Hepatocyte (in vitro differentiated cells): ENCODE data around the gene BCL11A. TPM values are rescaled to one million over a fixed set of nuclear protein-coding genes. Genes with fewer than 3 reads are reported as not detected.
A peak's percentile ranks its signal among the peaks of the same experiment; 100 is the strongest.

ENCODE experiments used
- DNase-seq: peaks from one replicate; pipeline ENCODE4 v3.0.0-alpha.2; 2016; ENCODE audit warnings: low spot score
- H2AFZ ChIP-seq: fragments of 200-600 bp; sonication (generic); 2 replicates; pipeline ENCODE4 v1.6.0; 2016; ENCODE audit warnings: antibody characterized with exemption, mild to moderate bottlenecking
- H3K27ac ChIP-seq: fragments of 200-600 bp; sonication (generic); 2 replicates; pipeline ENCODE4 v1.5.1; 2016; ENCODE audit warnings: mild to moderate bottlenecking
- H3K27me3 ChIP-seq: fragments of 200-600 bp; sonication (generic); 2 replicates; pipeline ENCODE4 v1.6.1; 2016
- H3K36me3 ChIP-seq: fragments of 200-600 bp; sonication (generic); replicated peaks from 2 replicates; pipeline ENCODE4 v1.5.1; 2016; ENCODE audit warnings: low read depth; ENCODE audit not compliant: insufficient read depth
- H3K4me1 ChIP-seq: fragments of 200-600 bp; sonication (generic); 2 replicates; pipeline ENCODE4 v1.5.1; 2016; ENCODE audit warnings: mild to moderate bottlenecking, moderate library complexity; ENCODE audit not compliant: insufficient read depth
- H3K4me2 ChIP-seq: fragments of 200-600 bp; sonication (generic); 2 replicates; pipeline ENCODE4 v1.6.0; 2016
- H3K4me3 ChIP-seq: fragments of 200-600 bp; sonication (generic); 2 replicates; pipeline ENCODE4 v1.5.1; 2016; ENCODE audit warnings: mild to moderate bottlenecking
- H3K79me2 ChIP-seq: fragments of 200-600 bp; sonication (generic); 2 replicates; pipeline ENCODE4 v1.6.0; 2017; ENCODE audit warnings: mild to moderate bottlenecking
- H3K9me2 ChIP-seq: fragments of 200-600 bp; sonication (generic); replicated peaks from 2 replicates; pipeline ENCODE4 v1.6.0; 2017; ENCODE audit warnings: mild to moderate bottlenecking; ENCODE audit not compliant: insufficient read depth
- H3K9me3 ChIP-seq: fragments of 200-600 bp; sonication (generic); 2 replicates; pipeline ENCODE4 v1.5.1; 2016; ENCODE audit warnings: low read depth, mild to moderate bottlenecking
- H4K20me1 ChIP-seq: fragments of 200-600 bp; sonication (generic); 2 replicates; pipeline ENCODE4 v1.6.0; 2016; ENCODE audit warnings: mild to moderate bottlenecking; ENCODE audit not compliant: insufficient read depth, poor library complexity, severe bottlenecking
- EZH2 ChIP-seq: fragments of 200-600 bp; sonication (generic); IDR thresholded peaks from 2 replicates; pipeline ENCODE4 v1.6.1; 2016; ENCODE audit warnings: antibody characterized with exemption, mild to moderate bottlenecking, borderline replicate concordance
- EZH2phosphoT487 ChIP-seq: fragments of 200-600 bp; sonication (generic); IDR thresholded peaks from one replicate; pipeline ENCODE4 v1.6.1; 2018; ENCODE audit warnings: antibody characterized with exemption, mild to moderate bottlenecking, low read depth, moderate library complexity; ENCODE audit not compliant: unreplicated experiment, severe bottlenecking
- WGBS: methylation state at CpG from one replicate; pipeline ENCODE4 v1.1.6; 2016; ENCODE audit warnings: low lambda C conversion rate; ENCODE audit errors: missing lambda C conversion rate; 5-methylcytosine and 5-hydroxymethylcytosine counted together
- polyA plus RNA-seq: library from polyadenylated mRNA; unstranded; fragments of >200 nt; fragmentation: Nextera tagmentation; extraction: Ambion mirVana; gene quantifications from 2 replicates; pipeline ENCODE4 v1.2.1, GENCODE V29; 2016
- total RNA-seq: library from RNA; depleted of rRNA; stranded (reverse); fragments of >200 nt; gene quantifications from 2 replicates; pipeline ENCODE4 v1.2.3, GENCODE V29; 2014
- TF ChIP-seq, protein P1 (sequence below): fragments of 200-600 bp; sonication (generic); IDR thresholded peaks from 2 replicates; pipeline ENCODE4 v1.5.1; 2016; ENCODE audit warnings: antibody characterized with exemption, mild to moderate bottlenecking; ENCODE audit not compliant: poor library complexity

BCL11A gene
- total and polyA plus RNA-seq, 2 experiments from 2014 or later = 14.4 to 22.6 TPM

DNA sequence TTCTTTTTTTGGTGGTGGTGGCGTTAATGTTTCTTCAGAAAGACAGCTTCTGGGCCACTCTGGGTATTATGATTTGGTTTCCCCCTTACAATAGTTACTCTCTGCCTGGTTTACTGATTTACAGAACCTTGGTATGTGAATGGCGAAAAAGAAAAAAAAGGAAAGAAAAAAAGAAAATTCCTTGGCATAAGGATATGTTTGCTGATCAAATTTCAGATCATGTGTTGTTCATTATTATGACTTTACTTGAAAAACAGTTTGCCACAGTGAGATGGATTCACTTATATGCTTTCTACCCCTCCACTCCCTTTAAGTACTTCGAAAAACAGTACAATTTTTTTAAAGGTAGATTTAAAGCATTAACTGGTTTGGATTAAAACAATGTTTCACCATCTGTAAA lies 21.0 kb downstream of the BCL11A start:
- H4K20me1 ChIP-seq = no peaks in the 10 kb centered on the region
- 32% methylated on average over 3 of the region's 3 CpGs for WGBS
- H3K79me2 ChIP-seq = peaks cover 79% of the 10 kb centered on the region
- peaks cover 80% of the 10 kb centered on the region for H3K4me1 ChIP-seq
- H3K4me3 ChIP-seq = no peak overlapping the region
- TF ChIP-seq, protein P1, sequence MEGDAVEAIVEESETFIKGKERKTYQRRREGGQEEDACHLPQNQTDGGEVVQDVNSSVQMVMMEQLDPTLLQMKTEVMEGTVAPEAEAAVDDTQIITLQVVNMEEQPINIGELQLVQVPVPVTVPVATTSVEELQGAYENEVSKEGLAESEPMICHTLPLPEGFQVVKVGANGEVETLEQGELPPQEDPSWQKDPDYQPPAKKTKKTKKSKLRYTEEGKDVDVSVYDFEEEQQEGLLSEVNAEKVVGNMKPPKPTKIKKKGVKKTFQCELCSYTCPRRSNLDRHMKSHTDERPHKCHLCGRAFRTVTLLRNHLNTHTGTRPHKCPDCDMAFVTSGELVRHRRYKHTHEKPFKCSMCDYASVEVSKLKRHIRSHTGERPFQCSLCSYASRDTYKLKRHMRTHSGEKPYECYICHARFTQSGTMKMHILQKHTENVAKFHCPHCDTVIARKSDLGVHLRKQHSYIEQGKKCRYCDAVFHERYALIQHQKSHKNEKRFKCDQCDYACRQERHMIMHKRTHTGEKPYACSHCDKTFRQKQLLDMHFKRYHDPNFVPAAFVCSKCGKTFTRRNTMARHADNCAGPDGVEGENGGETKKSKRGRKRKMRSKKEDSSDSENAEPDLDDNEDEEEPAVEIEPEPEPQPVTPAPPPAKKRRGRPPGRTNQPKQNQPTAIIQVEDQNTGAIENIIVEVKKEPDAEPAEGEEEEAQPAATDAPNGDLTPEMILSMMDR = no peak
- TF ChIP-seq EZH2phosphoT487 = no peak
- DNase-seq = no peak
- peak overlapping the region; percentile 70 for H3K4me2 ChIP-seq
- no peaks in the 10 kb centered on the region for H3K9me3 ChIP-seq
- peak overlapping the region; percentile 82 for H3K27ac ChIP-seq
- no peaks in the 10 kb centered on the region for H3K27me3 ChIP-seq
- no peaks in the 10 kb centered on the region for H3K9me2 ChIP-seq
- H2AFZ ChIP-seq = no peak overlapping the region
- no peaks in the 10 kb centered on the region for H3K36me3 ChIP-seq

DNA sequence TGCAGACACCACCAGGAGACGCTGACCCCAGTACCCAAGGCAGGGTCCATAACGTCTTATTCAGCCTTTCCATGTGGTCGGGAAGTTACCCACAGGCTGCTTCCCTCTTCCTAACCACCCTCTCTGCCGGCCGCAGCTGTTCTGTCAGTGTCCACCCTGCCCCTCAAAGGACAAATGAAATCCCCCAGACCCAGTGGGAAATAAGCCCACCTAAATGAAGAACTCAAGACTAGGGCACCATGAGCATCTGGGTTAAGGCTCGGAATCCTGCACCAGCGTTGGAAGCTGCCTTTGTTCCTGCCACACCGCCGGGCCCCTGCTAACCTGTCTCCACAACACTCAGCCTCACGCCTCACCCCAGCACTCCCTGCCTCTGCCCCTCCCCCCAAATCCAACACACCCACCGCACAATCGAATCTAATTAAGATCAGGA lies 21.7 kb downstream of the BCL11A start:
- Histone ChIP-seq H3K9me3 (no peaks in the 10 kb centered on the region), H4K20me1 (no peaks in the 10 kb centered on the region), H3K4me2 (peak overlapping the region; percentile 70), H3K27me3 (no peaks in the 10 kb centered on the region), H3K36me3 (no peaks in the 10 kb centered on the region), H3K9me2 (no peaks in the 10 kb centered on the region), H3K79me2 (peaks cover 79% of the 10 kb centered on the region), H3K4me3 (no peak overlapping the region), H2AFZ (no peak overlapping the region), H3K27ac (peak overlapping the region; percentile 82), H3K4me1 (peaks cover 73% of the 10 kb centered on the region)
- WGBS = 51% methylated on average over 12 of the region's 12 CpGs
- TF ChIP-seq, protein P1 = no peak
- TF ChIP-seq EZH2 (no peak), EZH2phosphoT487 (no peak)
- DNase-seq = no peak

DNA sequence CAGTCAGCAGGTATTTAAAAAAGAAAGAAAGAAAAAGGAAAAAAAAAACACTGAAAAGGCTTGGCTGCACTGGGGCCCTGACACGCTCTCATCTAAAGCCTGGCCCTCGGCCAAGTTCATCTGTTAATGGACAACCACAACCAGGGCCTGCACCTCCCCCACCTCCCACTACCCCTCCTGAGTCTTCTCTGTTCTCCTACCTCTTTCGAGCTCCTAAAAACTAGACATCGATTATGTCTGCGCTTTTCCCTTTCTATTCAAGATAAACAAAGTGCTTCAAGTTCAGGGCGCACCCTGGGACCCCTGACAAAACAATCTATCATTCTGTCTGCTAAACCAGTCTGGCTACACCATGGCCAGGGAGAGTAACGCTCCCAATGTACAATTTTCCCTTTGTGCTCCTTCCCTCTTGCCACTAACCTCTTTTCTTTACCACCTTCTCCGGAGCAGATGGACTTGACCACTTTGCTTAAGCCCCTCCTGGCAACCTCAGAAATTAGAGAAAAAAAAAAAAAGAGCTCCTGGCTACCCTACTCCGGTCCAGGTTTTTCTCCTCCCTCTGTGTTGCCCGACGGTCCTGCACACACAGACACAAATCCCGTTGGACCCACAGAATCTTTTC lies 22.7 kb downstream of the BCL11A start:
- peaks cover 79% of the 10 kb centered on the region for H3K79me2 ChIP-seq
- no peak for TF ChIP-seq EZH2
- TF ChIP-seq EZH2phosphoT487 = no peak
- TF ChIP-seq, protein P1 = no peak
- WGBS = 13% methylated on average over 12 of the region's 12 CpGs
- peak; percentile 95 for DNase-seq
- H3K9me2 ChIP-seq = no peaks in the 10 kb centered on the region
- peaks cover 64% of the 10 kb centered on the region for H3K4me1 ChIP-seq
- peak overlapping the region; percentile 32 for H2AFZ ChIP-seq
- peak overlapping the region; percentile 17 for H3K4me3 ChIP-seq
- H3K27me3 ChIP-seq = no peaks in the 10 kb centered on the region
- H4K20me1 ChIP-seq = no peaks in the 10 kb centered on the region
- peak overlapping the region; percentile 82 for H3K27ac ChIP-seq
- no peaks in the 10 kb centered on the region for H3K9me3 ChIP-seq
- peak overlapping the region; percentile 70 for H3K4me2 ChIP-seq
- no peaks in the 10 kb centered on the region for H3K36me3 ChIP-seq
